Naive thymus-derived CD8-positive, alpha-beta T cell (primary cell): ENCODE measurements around the gene FGD6. TPM values are rescaled to one million over a fixed set of nuclear protein-coding genes. Genes with fewer than 3 reads are reported as not detected.

Experiments
- ATAC-seq, 2 donors: fragments of 150-1000 bp; cut with Tn5 transposase in 1 of 2; sonication (Bioruptor Pico), chemical (Tn5 transposase) in 1 of 2; 1 replicate in 1 of 2; 2 replicates in 1 of 2; pipeline ENCODE4 v1.10.0; 2021; ENCODE audit warnings: mild to moderate bottlenecking in 2 of 2, moderate library complexity in 2 of 2
- POLR2A ChIA-PET: fragments of 350-600 bp; sonication (Branson Sonifier 250); formaldehyde crosslinking; loops from one replicate; lab custom pipeline; 2021; ENCODE audit warnings: antibody characterized with exemption; lab: Charles Lee
- DNase-seq, 10 donors: peaks; one replicate each; pipeline versions ENCODE4 v3.0.0 to v3.0.0-alpha.2; 2020 to 2022
- H3K27ac Mint-ChIP-seq, 10 donors: one replicate each; pipeline ENCODE4 v1.8.0; 2020 to 2022; ENCODE audit warnings: mild to moderate bottlenecking in 10 of 10, mixed read lengths in 10 of 10, moderate library complexity in 4 of 10, inconsistent platforms in 1 of 10
- H3K27me3 Mint-ChIP-seq, 5 donors: one replicate each; pipeline ENCODE4 v1.8.0; 2021 to 2022; ENCODE audit warnings: mixed read lengths in 5 of 5
- H3K36me3 Mint-ChIP-seq, 3 donors: one replicate each; pipeline ENCODE4 v1.8.0; 2020 to 2022; ENCODE audit warnings: mixed read lengths in 3 of 3, mild to moderate bottlenecking in 2 of 3, inconsistent platforms in 1 of 3
- H3K4me1 Mint-ChIP-seq, 4 donors: one replicate each; pipeline ENCODE4 v1.8.0; 2021 to 2022; ENCODE audit warnings: mixed read lengths in 4 of 4
- H3K4me3 Mint-ChIP-seq, 10 donors: one replicate each; pipeline ENCODE4 v1.8.0; 2020 to 2022; ENCODE audit warnings: mild to moderate bottlenecking in 10 of 10, mixed read lengths in 10 of 10, moderate library complexity in 6 of 10, inconsistent platforms in 1 of 10
- H3K9me3 Mint-ChIP-seq, 9 donors: one replicate each; pipeline ENCODE4 v1.8.0; 2020 to 2022; ENCODE audit warnings: mixed read lengths in 9 of 9, mild to moderate bottlenecking in 3 of 9, inconsistent platforms in 1 of 9, moderate library complexity in 1 of 9
- polyA plus RNA-seq, 3 donors: library from polyadenylated mRNA; unstranded; fragments of 300-500 nt; fragmentation: Illumina TruSeq; gene quantifications; one replicate each; pipeline ENCODE4 v1.2.3, GENCODE V29; 2021
- total RNA-seq, 8 experiments: library from RNA in 2 of 8; stranded (reverse) in 2 of 8; gene quantifications; one replicate each; pipeline ENCODE4 v1.2.3 and lab custom pipeline; 2021 to 2026

The FGD6 gene
- total and polyA plus RNA-seq, 5 experiments from 2014 or later, result 0.04 to 0.99 (median 0.47) TPM; not detected in 1

DNA sequence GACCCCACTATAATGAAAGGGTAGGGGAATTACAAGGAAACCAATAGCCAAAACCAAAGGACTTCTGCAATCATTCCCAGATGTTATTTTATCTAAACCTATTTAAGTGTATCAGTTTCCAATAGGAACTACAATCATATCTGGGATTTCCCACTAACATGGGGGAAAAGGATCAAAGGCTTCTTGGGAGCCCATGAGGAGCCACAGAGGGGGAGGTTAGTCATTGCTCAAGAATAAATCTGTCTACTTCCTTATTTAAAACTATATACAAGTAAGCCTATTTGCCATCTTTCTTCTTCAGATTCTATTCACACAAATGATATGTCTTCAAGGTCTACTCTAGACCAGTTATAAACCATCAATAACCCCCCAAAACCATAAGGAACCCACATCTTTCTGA, 33.1 kb downstream of the FGD6 start:
- DNase-seq (no peak), ATAC-seq (no peak)
- Mint-ChIP-seq H3K27me3 (no peaks in the 10 kb centered on the region), H3K9me3 (no peaks in the 10 kb centered on the region), H3K4me3 (no peak overlapping the region), H3K27ac (no peak overlapping the region), H3K4me1 (no peaks in the 10 kb centered on the region), H3K36me3 (no peaks in the 10 kb centered on the region)
- POLR2A ChIA-PET, result no interaction called here

GRCh38 chr12:95182868-95183415, 34.3 kb downstream of the FGD6 start:
- Mint-ChIP-seq H3K9me3 (no peaks in the 10 kb centered on the region), H3K36me3 (no peaks in the 10 kb centered on the region), H3K27ac (no peak overlapping the region), H3K27me3 (no peaks in the 10 kb centered on the region), H3K4me1 (no peaks in the 10 kb centered on the region), H3K4me3 (no peak overlapping the region)
- no peak for ATAC-seq
- POLR2A ChIA-PET, result no interaction called here
- no peak for DNase-seq

DNA sequence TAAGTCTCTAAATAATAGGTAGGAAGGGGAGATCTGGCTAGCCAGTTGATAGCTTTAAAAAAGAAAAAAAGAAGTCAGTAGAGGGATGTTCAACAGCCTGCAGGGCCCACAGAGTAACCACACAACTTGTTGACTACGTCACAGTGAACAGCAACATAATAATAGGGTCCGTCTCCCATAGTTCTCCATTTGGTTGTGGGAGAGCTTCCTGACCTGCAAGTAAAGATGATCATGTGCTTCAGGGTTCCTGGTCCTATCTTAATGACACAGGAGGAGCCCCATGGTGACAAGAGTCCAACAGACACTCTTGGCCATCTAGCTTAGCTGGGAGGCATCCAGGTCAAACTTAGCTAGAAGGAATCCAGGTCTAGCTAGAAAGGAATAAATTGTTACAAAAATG, 36.2 kb downstream of the FGD6 start:
- DNase-seq (no peak), ATAC-seq (no peak)
- POLR2A ChIA-PET, result no interaction called here
- Mint-ChIP-seq H3K9me3 (no peaks in the 10 kb centered on the region), H3K27me3 (no peaks in the 10 kb centered on the region), H3K4me3 (no peak overlapping the region), H3K4me1 (no peaks in the 10 kb centered on the region), H3K27ac (no peak overlapping the region), H3K36me3 (no peaks in the 10 kb centered on the region)

DNA sequence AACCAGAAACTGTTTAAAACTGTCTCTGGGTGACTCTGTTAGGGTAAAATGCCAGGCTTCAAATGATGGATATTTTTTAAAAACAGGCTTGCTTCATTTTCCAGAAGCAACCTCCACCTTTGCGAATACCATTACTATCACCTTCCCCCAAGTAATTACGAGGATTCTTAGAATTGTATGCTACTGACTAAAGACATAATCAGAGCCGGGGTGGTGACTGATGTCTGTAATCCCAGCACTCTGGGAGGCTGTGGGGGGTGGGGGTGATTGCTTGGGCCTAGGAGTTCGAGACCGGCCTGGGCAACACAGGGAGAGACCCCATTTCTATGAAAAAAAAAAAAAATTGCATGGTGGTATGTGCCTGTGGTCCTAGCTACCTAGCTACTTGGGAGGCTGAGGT, 38.3 kb downstream of the FGD6 start:
- ATAC-seq (no peak), DNase-seq (no peak)
- no peaks in the 10 kb centered on the region for H3K4me1 Mint-ChIP-seq
- no peaks in the 10 kb centered on the region for H3K36me3 Mint-ChIP-seq
- H3K9me3 Mint-ChIP-seq, result no peaks in the 10 kb centered on the region
- POLR2A ChIA-PET, result no interaction called here
- no peak overlapping the region for H3K4me3 Mint-ChIP-seq
- H3K27ac Mint-ChIP-seq, result no peak overlapping the region
- no peaks in the 10 kb centered on the region for H3K27me3 Mint-ChIP-seq

GRCh38 chr12:95178136-95178535, 39.1 kb downstream of the FGD6 start:
- POLR2A ChIA-PET, result no interaction called here
- H3K4me3 Mint-ChIP-seq, result no peak overlapping the region
- no peaks in the 10 kb centered on the region for H3K36me3 Mint-ChIP-seq
- no peaks in the 10 kb centered on the region for H3K27me3 Mint-ChIP-seq
- ATAC-seq (no peak), DNase-seq (no peak)
- H3K4me1 Mint-ChIP-seq, result no peaks in the 10 kb centered on the region
- no peaks in the 10 kb centered on the region for H3K9me3 Mint-ChIP-seq
- no peak overlapping the region for H3K27ac Mint-ChIP-seq

DNA sequence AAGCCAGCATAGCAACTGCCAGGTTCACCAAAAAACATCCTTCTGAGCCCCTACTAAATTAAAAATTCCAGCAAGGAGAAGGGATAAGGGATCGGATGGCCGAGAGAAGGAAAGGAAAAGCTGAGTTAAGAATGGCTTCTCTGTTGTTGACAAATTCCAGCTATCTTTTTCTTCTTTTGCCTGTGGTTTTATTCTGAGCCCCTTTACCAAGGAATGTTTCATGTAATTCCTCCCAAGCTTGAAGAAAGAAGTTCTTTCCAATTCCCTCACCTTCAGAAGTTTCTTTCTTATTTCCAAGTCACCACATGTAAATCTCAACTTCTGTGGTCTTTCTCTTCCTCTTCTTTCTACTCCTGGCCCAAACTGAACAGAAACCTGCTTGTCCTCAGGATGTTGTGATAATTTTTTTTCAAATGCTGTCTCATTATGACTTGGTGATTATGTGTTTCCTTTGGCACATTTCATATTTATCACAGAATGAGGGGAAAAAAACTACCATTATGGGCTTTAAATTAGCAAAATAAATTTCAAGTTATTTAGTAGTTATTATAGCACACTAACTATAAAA, 40.0 kb downstream of the FGD6 start:
- Mint-ChIP-seq H3K4me1 (no peaks in the 10 kb centered on the region), H3K27ac (no peak overlapping the region), H3K9me3 (no peaks in the 10 kb centered on the region), H3K4me3 (no peak overlapping the region), H3K36me3 (no peaks in the 10 kb centered on the region), H3K27me3 (no peaks in the 10 kb centered on the region)
- DNase-seq (no peak), ATAC-seq (no peak)
- POLR2A ChIA-PET, result no interaction called here

DNA sequence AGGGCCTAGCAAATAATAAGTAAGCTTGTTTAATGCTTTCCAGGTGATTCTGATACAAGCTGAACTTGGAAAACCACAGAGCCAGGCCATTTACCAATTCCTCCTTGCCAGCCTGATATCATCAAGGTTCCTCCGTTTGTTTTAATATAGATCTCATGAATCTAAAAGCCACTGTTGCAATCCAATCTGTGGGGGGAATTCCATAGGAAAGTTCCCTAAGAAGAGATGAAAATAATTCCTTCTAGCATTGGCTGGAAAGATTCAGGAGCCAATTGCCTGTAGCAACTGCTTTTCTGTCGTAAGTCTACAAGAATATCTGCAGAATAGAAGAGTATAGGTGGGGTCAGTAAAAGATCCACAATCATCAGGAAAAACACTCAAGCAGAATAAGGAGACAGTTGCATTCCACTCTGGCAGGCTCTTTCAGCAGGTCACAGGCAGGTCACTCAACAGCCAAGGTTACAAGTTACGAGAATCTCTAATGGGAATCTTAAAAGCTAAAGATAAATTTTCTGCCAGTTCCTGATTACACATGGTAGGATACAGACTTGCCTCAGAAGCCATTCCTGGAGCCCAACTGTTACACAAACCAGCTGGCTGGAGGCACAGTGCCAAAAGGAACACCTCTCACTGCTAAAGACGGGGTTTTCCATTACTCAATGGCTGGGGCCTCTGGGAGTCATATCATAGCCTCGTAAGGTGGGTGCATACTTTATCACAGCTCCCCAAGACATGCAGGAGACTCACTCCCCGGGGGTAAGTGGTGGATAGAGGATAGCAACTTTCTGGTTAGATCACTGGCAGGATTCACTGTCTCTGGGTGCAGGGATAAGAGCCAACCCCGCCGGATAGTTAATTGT, 43.6 kb downstream of the FGD6 start:
- Mint-ChIP-seq H3K27me3 (peaks cover 0 to 4% (median 0%) of the 10 kb centered on the region in 5 donors), H3K4me3 (no peak overlapping the region), H3K27ac (no peak overlapping the region), H3K4me1 (no peaks in the 10 kb centered on the region), H3K36me3 (no peaks in the 10 kb centered on the region), H3K9me3 (no peaks in the 10 kb centered on the region)
- no peak for DNase-seq
- no peak for ATAC-seq
- POLR2A ChIA-PET, result no interaction called here

DNA sequence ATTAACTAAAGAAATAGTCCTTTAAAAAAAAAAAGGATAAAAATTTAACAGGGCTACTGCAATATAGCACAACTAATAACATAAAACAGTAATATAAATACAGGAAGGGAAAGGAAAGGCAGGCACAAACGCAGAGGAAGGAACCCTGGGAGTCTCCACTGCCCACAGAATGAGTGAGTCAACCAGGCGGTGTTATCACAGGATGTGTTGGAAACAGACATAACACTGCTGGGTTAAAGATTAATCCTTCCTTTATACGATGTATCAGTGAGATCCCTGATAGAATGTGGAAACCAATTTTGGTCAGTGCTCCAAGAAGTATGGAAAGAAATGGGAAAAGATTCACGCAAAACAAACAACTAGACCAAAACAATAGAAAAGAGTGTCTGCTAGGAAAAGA, 47.9 kb downstream of the FGD6 start:
- H3K9me3 Mint-ChIP-seq, result no peaks in the 10 kb centered on the region
- no peaks in the 10 kb centered on the region for H3K36me3 Mint-ChIP-seq
- H3K4me3 Mint-ChIP-seq, result no peak overlapping the region
- POLR2A ChIA-PET, result no interaction called here
- H3K4me1 Mint-ChIP-seq, result no peaks in the 10 kb centered on the region
- DNase-seq, result no peak
- H3K27me3 Mint-ChIP-seq, result peaks cover 0 to 4% (median 0%) of the 10 kb centered on the region in 5 donors
- no peak overlapping the region for H3K27ac Mint-ChIP-seq
- ATAC-seq, result no peak

DNA sequence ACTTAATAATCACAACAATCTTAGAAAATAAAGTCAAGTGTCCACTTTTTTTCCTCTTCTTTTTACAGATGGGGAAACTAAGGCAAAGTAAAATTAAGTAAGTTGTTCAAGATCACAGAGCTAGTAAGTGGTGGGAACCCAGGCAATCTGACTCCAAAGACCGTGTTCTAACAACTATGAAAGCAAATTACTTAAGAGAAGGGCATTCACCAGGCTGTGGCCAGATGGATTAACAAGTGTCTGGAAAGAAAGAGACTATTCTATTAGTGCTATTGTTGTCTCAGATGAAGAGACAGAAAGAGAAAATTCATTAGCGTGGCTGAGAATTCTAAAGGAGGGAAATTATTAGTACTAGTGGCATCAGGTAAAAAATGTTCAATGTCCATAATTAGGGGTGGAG, 48.5 kb downstream of the FGD6 start:
- POLR2A ChIA-PET, result no interaction called here
- no peaks in the 10 kb centered on the region for H3K4me1 Mint-ChIP-seq
- H3K4me3 Mint-ChIP-seq, result no peak overlapping the region
- H3K27ac Mint-ChIP-seq, result no peak overlapping the region
- DNase-seq (no peak), ATAC-seq (no peak)
- H3K27me3 Mint-ChIP-seq, result peaks cover 0 to 4% (median 0%) of the 10 kb centered on the region in 5 donors
- no peaks in the 10 kb centered on the region for H3K36me3 Mint-ChIP-seq
- H3K9me3 Mint-ChIP-seq, result no peaks in the 10 kb centered on the region

GRCh38 chr12:95164656-95165055, 52.6 kb downstream of the FGD6 start:
- no peak for ATAC-seq
- no peak for DNase-seq
- no peaks in the 10 kb centered on the region for H3K4me1 Mint-ChIP-seq
- no peaks in the 10 kb centered on the region for H3K9me3 Mint-ChIP-seq
- H3K27ac Mint-ChIP-seq, result no peak overlapping the region
- H3K36me3 Mint-ChIP-seq, result no peaks in the 10 kb centered on the region
- peaks cover 0 to 4% (median 0%) of the 10 kb centered on the region in 5 donors for H3K27me3 Mint-ChIP-seq
- no peak overlapping the region for H3K4me3 Mint-ChIP-seq
- POLR2A ChIA-PET, result no interaction called here

DNA sequence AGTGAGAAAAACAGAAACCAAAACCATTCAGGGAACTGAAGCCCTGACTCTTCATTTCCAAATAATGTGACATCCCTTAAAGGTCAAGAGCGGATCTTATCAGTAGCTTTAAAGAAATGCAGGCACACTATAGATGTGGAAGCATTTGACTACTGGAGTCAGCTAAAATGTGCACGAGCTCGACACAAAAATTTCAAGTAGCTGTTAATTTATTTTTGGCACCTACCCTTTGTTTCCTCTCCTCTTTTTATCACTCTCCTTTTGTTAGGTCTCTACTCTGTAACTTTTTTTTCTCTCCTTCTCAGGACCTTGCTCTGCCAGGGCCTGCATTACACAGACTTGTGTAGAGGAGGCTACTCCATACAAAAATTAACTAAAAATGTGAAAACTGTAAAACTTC, 58.3 kb downstream of the FGD6 start:
- peaks cover 0 to 4% (median 0%) of the 10 kb centered on the region in 5 donors for H3K27me3 Mint-ChIP-seq
- no peaks in the 10 kb centered on the region for H3K4me1 Mint-ChIP-seq
- DNase-seq (no peak), ATAC-seq (no peak)
- no peak overlapping the region for H3K4me3 Mint-ChIP-seq
- no peak overlapping the region for H3K27ac Mint-ChIP-seq
- peaks cover 0 to 6% (median 0%) of the 10 kb centered on the region in 3 donors for H3K36me3 Mint-ChIP-seq
- H3K9me3 Mint-ChIP-seq, result peaks cover 0 to 10% (median 5%) of the 10 kb centered on the region in 9 donors
- POLR2A ChIA-PET, result no interaction called here

GRCh38 chr12:95151821-95152220, 65.4 kb downstream of the FGD6 start:
- H3K9me3 Mint-ChIP-seq, result peaks cover 0 to 6% (median 3%) of the 10 kb centered on the region in 9 donors
- POLR2A ChIA-PET, result no interaction called here
- peaks cover 0 to 4% (median 0%) of the 10 kb centered on the region in 5 donors for H3K27me3 Mint-ChIP-seq
- H3K27ac Mint-ChIP-seq, result no peak overlapping the region
- H3K4me3 Mint-ChIP-seq, result no peak overlapping the region
- no peaks in the 10 kb centered on the region for H3K4me1 Mint-ChIP-seq
- no peak for DNase-seq
- H3K36me3 Mint-ChIP-seq, result peaks cover 0 to 2% (median 0%) of the 10 kb centered on the region in 3 donors
- no peak for ATAC-seq

GRCh38 chr12:95151406-95151805, 65.9 kb downstream of the FGD6 start:
- no peak for DNase-seq
- Mint-ChIP-seq H3K4me1 (no peaks in the 10 kb centered on the region), H3K27ac (no peak overlapping the region), H3K4me3 (no peak overlapping the region), H3K27me3 (peaks cover 0 to under 1% (median 0%) of the 10 kb centered on the region in 5 donors), H3K36me3 (no peaks in the 10 kb centered on the region), H3K9me3 (peaks cover 0 to 2% (median under 1%) of the 10 kb centered on the region in 9 donors)
- POLR2A ChIA-PET, result no interaction called here
- ATAC-seq, result no peak
